AG04449 (cell line): Measurements from ENCODE around the gene B3GNT4.

Experiments
- CTCF ChIA-PET: fragments of 350-600 bp; formaldehyde crosslinking; extraction: SDS; loops from one replicate; lab custom pipeline; 2021; ENCODE audit warnings: antibody characterized with exemption; lab: Yijun Ruan, JAX
- POLR2A ChIA-PET: fragments of 400-600, 350-600 bp; formaldehyde crosslinking; extraction: SDS; loops from one replicate; lab custom pipeline; 2020; ENCODE audit warnings: antibody characterized with exemption, inconsistent platforms; lab: Yijun Ruan, JAX
- DNase-seq: peaks from one replicate; pipeline ENCODE4 v3.0.0-alpha.2; 2010; ENCODE audit warnings: low read depth, low spot score
- H3K4me3 ChIP-seq: 2 replicates; pipeline ENCODE4 v1.5.1; 2011; ENCODE audit warnings: low read depth, mild to moderate bottlenecking, control low read depth, low read length
- TF ChIP-seq, protein P1 (sequence below): IDR thresholded peaks from one replicate; pipeline ENCODE4 v1.5.1; 2011; ENCODE audit warnings: mild to moderate bottlenecking, moderate library complexity, low read length, control low read depth, inconsistent platforms; ENCODE audit not compliant: insufficient read depth; ENCODE audit errors: missing control alignments

Gene B3GNT4

GRCh38 chr12:122226366-122227125 is 23.0 kb downstream of the B3GNT4 start:
- POLR2A ChIA-PET: interaction anchor here (0.9 to 1.4 kb wide), 3 partner anchors 11 to 179 kb away, joined by 3 to 4 read pairs (median 3); no protein-coding TSS in a partner anchor

GRCh38 chr12:122227341-122227740 is 23.8 kb downstream of the B3GNT4 start:
- DNase-seq: no peak
- TF ChIP-seq, protein P1, sequence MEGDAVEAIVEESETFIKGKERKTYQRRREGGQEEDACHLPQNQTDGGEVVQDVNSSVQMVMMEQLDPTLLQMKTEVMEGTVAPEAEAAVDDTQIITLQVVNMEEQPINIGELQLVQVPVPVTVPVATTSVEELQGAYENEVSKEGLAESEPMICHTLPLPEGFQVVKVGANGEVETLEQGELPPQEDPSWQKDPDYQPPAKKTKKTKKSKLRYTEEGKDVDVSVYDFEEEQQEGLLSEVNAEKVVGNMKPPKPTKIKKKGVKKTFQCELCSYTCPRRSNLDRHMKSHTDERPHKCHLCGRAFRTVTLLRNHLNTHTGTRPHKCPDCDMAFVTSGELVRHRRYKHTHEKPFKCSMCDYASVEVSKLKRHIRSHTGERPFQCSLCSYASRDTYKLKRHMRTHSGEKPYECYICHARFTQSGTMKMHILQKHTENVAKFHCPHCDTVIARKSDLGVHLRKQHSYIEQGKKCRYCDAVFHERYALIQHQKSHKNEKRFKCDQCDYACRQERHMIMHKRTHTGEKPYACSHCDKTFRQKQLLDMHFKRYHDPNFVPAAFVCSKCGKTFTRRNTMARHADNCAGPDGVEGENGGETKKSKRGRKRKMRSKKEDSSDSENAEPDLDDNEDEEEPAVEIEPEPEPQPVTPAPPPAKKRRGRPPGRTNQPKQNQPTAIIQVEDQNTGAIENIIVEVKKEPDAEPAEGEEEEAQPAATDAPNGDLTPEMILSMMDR: no peak
- CTCF ChIA-PET: interaction anchor here (1.0 kb wide), 1 partner anchor 96 kb away, joined by 4 read pairs; no protein-coding TSS in a partner anchor
- no peak overlapping the region for H3K4me3 ChIP-seq
- POLR2A ChIA-PET: no interaction called here

More at GRCh38 chr12:122226366-122227125, 23.0 kb downstream of the B3GNT4 start:
- CTCF ChIA-PET: interaction anchor here (1.0 kb wide), 2 partner anchors 9 to 96 kb away, joined by 3 to 4 read pairs; no protein-coding TSS in a partner anchor
- TF ChIP-seq, protein P1: no peak
- DNase-seq: no peak
- peak overlapping the region; percentile 50 for H3K4me3 ChIP-seq

GRCh38 chr12:122228092-122228491 is 24.6 kb downstream of the B3GNT4 start:
- no peak overlapping the region for H3K4me3 ChIP-seq
- no peak for DNase-seq
- CTCF ChIA-PET: no interaction called here
- POLR2A ChIA-PET: no interaction called here
- TF ChIP-seq, protein P1: no peak

GRCh38 chr12:122230798-122231197 is 27.3 kb downstream of the B3GNT4 start:
- ChIA-PET POLR2A (no interaction called here), CTCF (no interaction called here)
- DNase-seq: no peak
- H3K4me3 ChIP-seq: no peak overlapping the region
- TF ChIP-seq, protein P1: no peak

DNA sequence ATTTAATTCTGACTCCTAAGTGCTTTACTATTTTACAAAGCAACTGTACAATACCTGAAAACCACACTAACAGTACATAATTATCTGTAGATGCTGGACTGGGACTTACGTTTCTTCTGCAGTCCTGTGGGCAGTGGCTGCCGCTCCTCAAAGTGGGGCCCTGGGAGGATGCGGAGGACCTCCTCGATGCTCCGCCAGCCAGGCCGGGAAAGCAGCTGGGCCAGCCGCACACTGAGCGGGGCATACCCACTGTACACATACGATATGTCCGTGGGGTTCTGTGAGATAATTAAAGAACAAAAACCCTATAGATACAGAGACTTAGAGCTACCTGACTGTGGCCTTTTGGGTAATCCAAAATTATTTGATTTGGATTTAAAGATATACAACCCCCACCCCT is 29.2 kb downstream of the B3GNT4 start:
- ChIA-PET POLR2A (no interaction called here), CTCF (interaction anchor here (1.1 kb wide), 1 partner anchor 13 kb away, joined by 3 read pairs; no protein-coding TSS in a partner anchor)
- TF ChIP-seq, protein P1: no peak
- H3K4me3 ChIP-seq: no peak overlapping the region
- no peak for DNase-seq

DNA sequence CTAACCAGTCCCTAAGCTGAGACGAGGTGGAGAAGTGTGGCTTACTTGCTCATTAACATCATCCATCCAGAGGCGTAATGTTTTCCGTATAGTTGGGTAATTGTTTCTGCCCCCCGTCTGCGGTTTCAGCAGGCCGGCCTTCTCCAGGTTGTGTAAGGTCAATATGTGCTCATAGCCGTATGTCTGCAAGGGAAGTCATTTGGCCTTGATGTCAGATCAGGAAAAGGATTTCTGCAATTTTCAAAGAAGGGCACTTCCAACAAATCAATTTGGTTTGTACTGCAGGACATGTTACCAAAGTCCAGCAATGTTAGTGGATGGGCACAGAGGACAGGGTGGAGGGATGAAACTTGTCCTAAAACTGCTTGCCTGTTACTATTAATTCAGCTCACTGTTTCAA is 32.2 kb downstream of the B3GNT4 start:
- CTCF ChIA-PET: no interaction called here
- H3K4me3 ChIP-seq: no peak overlapping the region
- POLR2A ChIA-PET: no interaction called here
- no peak for DNase-seq
- TF ChIP-seq, protein P1: no peak
